ENCODE results near the gene PTPRO. TPM values are rescaled to one million over a fixed set of nuclear protein-coding genes. Genes with fewer than 3 reads are reported as not detected.

The PTPRO gene
- total and polyA plus RNA-seq, 4 donors = 29.9 to 71.8 (median 57.2) TPM

GRCh38 chr12:15453613-15454012, 131.3 kb downstream of the PTPRO start:
- WGBS (ENCODE audit: insufficient coverage) = no CpG with 5 or more reads among the region's 1 CpG
- Histone ChIP-seq H3K36me3 (ENCODE audit: control insufficient read depth, insufficient read depth, low read length) (no peaks in the 10 kb centered on the region), H3K9me3 (ENCODE audit: control insufficient read depth, insufficient read depth, low read length) (peaks cover 11% of the 10 kb centered on the region)

GRCh38 chr12:15458008-15458407, 135.7 kb downstream of the PTPRO start:
- no CpG with 5 or more reads among the region's 1 CpG for WGBS (ENCODE audit: insufficient coverage)
- H3K4me3 ChIP-seq (ENCODE audit: low read depth, low read length) = no peak overlapping the region

More at GRCh38 chr12:15453613-15454012, 131.3 kb downstream of the PTPRO start:
- H3K4me1 ChIP-seq (ENCODE audit: control insufficient read depth, insufficient read depth, low read length) = no peaks in the 10 kb centered on the region
- DNase-seq (ENCODE audit: low read depth in 4 of 6, low spot score in 6 of 6) = no peak
- no peaks in the 10 kb centered on the region for H3K27me3 ChIP-seq (ENCODE audit: control insufficient read depth, insufficient read depth, low read length)
- H3K4me3 ChIP-seq (ENCODE audit: low read depth, low read length) = no peak overlapping the region
- no peak overlapping the region for H3K27ac ChIP-seq (ENCODE audit: low read depth, low read length)

GRCh38 chr12:15468911-15469310, 146.6 kb downstream of the PTPRO start:
- no peaks in the 10 kb centered on the region for H3K4me1 ChIP-seq (ENCODE audit: control insufficient read depth, insufficient read depth, low read length)
- WGBS (ENCODE audit: insufficient coverage) = no CpG with 5 or more reads among the region's 2 CpGs
- no peaks in the 10 kb centered on the region for H3K9me3 ChIP-seq (ENCODE audit: control insufficient read depth, insufficient read depth, low read length)
- DNase-seq (ENCODE audit: low read depth in 4 of 6, low spot score in 6 of 6) = peak in 1 of 6 donors; percentile 46
- no peak overlapping the region for H3K27ac ChIP-seq (ENCODE audit: low read depth, low read length)
- H3K27me3 ChIP-seq (ENCODE audit: control insufficient read depth, insufficient read depth, low read length) = no peaks in the 10 kb centered on the region
- no peak overlapping the region for H3K4me3 ChIP-seq (ENCODE audit: low read depth, low read length)
- H3K36me3 ChIP-seq (ENCODE audit: control insufficient read depth, insufficient read depth, low read length) = no peaks in the 10 kb centered on the region

More at GRCh38 chr12:15458008-15458407, 135.7 kb downstream of the PTPRO start:
- Histone ChIP-seq H3K27ac (ENCODE audit: low read depth, low read length) (no peak overlapping the region), H3K9me3 (ENCODE audit: control insufficient read depth, insufficient read depth, low read length) (peaks cover 11% of the 10 kb centered on the region), H3K36me3 (ENCODE audit: control insufficient read depth, insufficient read depth, low read length) (no peaks in the 10 kb centered on the region), H3K4me1 (ENCODE audit: control insufficient read depth, insufficient read depth, low read length) (no peaks in the 10 kb centered on the region), H3K27me3 (ENCODE audit: control insufficient read depth, insufficient read depth, low read length) (no peaks in the 10 kb centered on the region)
- DNase-seq (ENCODE audit: low read depth in 4 of 6, low spot score in 6 of 6) = no peak

- Histone ChIP-seq H3K9me3 (ENCODE audit: control insufficient read depth, insufficient read depth, low read length) (no peaks in the 10 kb centered on the region), H3K36me3 (ENCODE audit: control insufficient read depth, insufficient read depth, low read length) (no peaks in the 10 kb centered on the region), H3K27me3 (ENCODE audit: control insufficient read depth, insufficient read depth, low read length) (no peaks in the 10 kb centered on the region), H3K4me3 (ENCODE audit: low read depth, low read length) (no peak overlapping the region), H3K4me1 (ENCODE audit: control insufficient read depth, insufficient read depth, low read length) (no peaks in the 10 kb centered on the region), H3K27ac (ENCODE audit: low read depth, low read length) (no peak overlapping the region)
- WGBS (ENCODE audit: insufficient coverage) = 27% methylated on average over 1 of the region's 4 CpGs
- DNase-seq (ENCODE audit: low read depth in 4 of 6, low spot score in 6 of 6) = peak in 2 of 6 donors; percentile 25 to 70
These were observed 147.0 kb downstream of the PTPRO start for GRCh38 chr12:15469356-15469755.

- Histone ChIP-seq H3K9me3 (ENCODE audit: control insufficient read depth, insufficient read depth, low read length) (no peaks in the 10 kb centered on the region), H3K36me3 (ENCODE audit: control insufficient read depth, insufficient read depth, low read length) (no peaks in the 10 kb centered on the region), H3K4me3 (ENCODE audit: low read depth, low read length) (no peak overlapping the region), H3K27me3 (ENCODE audit: control insufficient read depth, insufficient read depth, low read length) (no peaks in the 10 kb centered on the region), H3K4me1 (ENCODE audit: control insufficient read depth, insufficient read depth, low read length) (no peaks in the 10 kb centered on the region), H3K27ac (ENCODE audit: low read depth, low read length) (no peak overlapping the region)
- DNase-seq (ENCODE audit: low read depth in 4 of 6, low spot score in 6 of 6) = no peak
- WGBS (ENCODE audit: insufficient coverage) = 61% methylated on average over 2 of the region's 2 CpGs
These were observed 149.7 kb downstream of the PTPRO start for GRCh38 chr12:15472036-15472435.

GRCh38 chr12:15474766-15475165, 152.5 kb downstream of the PTPRO start:
- Histone ChIP-seq H3K36me3 (ENCODE audit: control insufficient read depth, insufficient read depth, low read length) (no peaks in the 10 kb centered on the region), H3K4me1 (ENCODE audit: control insufficient read depth, insufficient read depth, low read length) (no peaks in the 10 kb centered on the region), H3K9me3 (ENCODE audit: control insufficient read depth, insufficient read depth, low read length) (no peaks in the 10 kb centered on the region), H3K27ac (ENCODE audit: low read depth, low read length) (no peak overlapping the region), H3K4me3 (ENCODE audit: low read depth, low read length) (no peak overlapping the region), H3K27me3 (ENCODE audit: control insufficient read depth, insufficient read depth, low read length) (no peaks in the 10 kb centered on the region)
- 48% methylated on average over 4 of the region's 6 CpGs for WGBS (ENCODE audit: insufficient coverage)
- DNase-seq (ENCODE audit: low read depth in 4 of 6, low spot score in 6 of 6) = peak in 2 of 6 donors; percentile 86 to 92

GRCh38 chr12:15477761-15478160, 155.5 kb downstream of the PTPRO start:
- DNase-seq (ENCODE audit: low read depth in 4 of 6, low spot score in 6 of 6) = no peak
- no peaks in the 10 kb centered on the region for H3K27me3 ChIP-seq (ENCODE audit: control insufficient read depth, insufficient read depth, low read length)
- no peak overlapping the region for H3K4me3 ChIP-seq (ENCODE audit: low read depth, low read length)
- H3K4me1 ChIP-seq (ENCODE audit: control insufficient read depth, insufficient read depth, low read length) = no peaks in the 10 kb centered on the region
- H3K36me3 ChIP-seq (ENCODE audit: control insufficient read depth, insufficient read depth, low read length) = no peaks in the 10 kb centered on the region
- H3K9me3 ChIP-seq (ENCODE audit: control insufficient read depth, insufficient read depth, low read length) = no peaks in the 10 kb centered on the region
- no CpG with 5 or more reads among the region's 1 CpG for WGBS (ENCODE audit: insufficient coverage)
- H3K27ac ChIP-seq (ENCODE audit: low read depth, low read length) = no peak overlapping the region

GRCh38 chr12:15481846-15482245, 159.5 kb downstream of the PTPRO start:
- H3K27ac ChIP-seq (ENCODE audit: low read depth, low read length) = no peak overlapping the region
- no peak overlapping the region for H3K4me3 ChIP-seq (ENCODE audit: low read depth, low read length)
- WGBS (ENCODE audit: insufficient coverage) = no CpG with 5 or more reads among the region's 2 CpGs
- H3K27me3 ChIP-seq (ENCODE audit: control insufficient read depth, insufficient read depth, low read length) = no peaks in the 10 kb centered on the region
- H3K4me1 ChIP-seq (ENCODE audit: control insufficient read depth, insufficient read depth, low read length) = no peaks in the 10 kb centered on the region
- no peaks in the 10 kb centered on the region for H3K36me3 ChIP-seq (ENCODE audit: control insufficient read depth, insufficient read depth, low read length)
- no peaks in the 10 kb centered on the region for H3K9me3 ChIP-seq (ENCODE audit: control insufficient read depth, insufficient read depth, low read length)
- peak in 1 of 6 donors; percentile 66 for DNase-seq (ENCODE audit: low read depth in 4 of 6, low spot score in 6 of 6)

- DNase-seq (ENCODE audit: low read depth in 4 of 6, low spot score in 6 of 6) = no peak
- no peak overlapping the region for H3K4me3 ChIP-seq (ENCODE audit: low read depth, low read length)
- H3K4me1 ChIP-seq (ENCODE audit: control insufficient read depth, insufficient read depth, low read length) = no peaks in the 10 kb centered on the region
- 80% methylated on average over 3 of the region's 3 CpGs for WGBS (ENCODE audit: insufficient coverage)
- H3K27ac ChIP-seq (ENCODE audit: low read depth, low read length) = no peak overlapping the region
- H3K9me3 ChIP-seq (ENCODE audit: control insufficient read depth, insufficient read depth, low read length) = no peaks in the 10 kb centered on the region
- H3K36me3 ChIP-seq (ENCODE audit: control insufficient read depth, insufficient read depth, low read length) = no peaks in the 10 kb centered on the region
- no peaks in the 10 kb centered on the region for H3K27me3 ChIP-seq (ENCODE audit: control insufficient read depth, insufficient read depth, low read length)
These were observed 163.2 kb downstream of the PTPRO start for GRCh38 chr12:15485466-15485865.

GRCh38 chr12:15486859-15487258, 164.6 kb downstream of the PTPRO start:
- Histone ChIP-seq H3K4me3 (ENCODE audit: low read depth, low read length) (no peak overlapping the region), H3K4me1 (ENCODE audit: control insufficient read depth, insufficient read depth, low read length) (no peaks in the 10 kb centered on the region), H3K27me3 (ENCODE audit: control insufficient read depth, insufficient read depth, low read length) (no peaks in the 10 kb centered on the region), H3K9me3 (ENCODE audit: control insufficient read depth, insufficient read depth, low read length) (no peaks in the 10 kb centered on the region), H3K36me3 (ENCODE audit: control insufficient read depth, insufficient read depth, low read length) (no peaks in the 10 kb centered on the region), H3K27ac (ENCODE audit: low read depth, low read length) (no peak overlapping the region)
- WGBS (ENCODE audit: insufficient coverage) = 92% methylated on average over 4 of the region's 6 CpGs
- no peak for DNase-seq (ENCODE audit: low read depth in 4 of 6, low spot score in 6 of 6)
